Right lobe of liver (tissue), 6 donors: Measurements from ENCODE around the gene NMNAT2. TPM values are rescaled to one million over a fixed set of nuclear protein-coding genes. Genes with fewer than 3 reads are reported as not detected.

Experiments
- ATAC-seq, 4 donors: fragments of 200-7000 bp; cut with Tn5 transposase; one replicate each; pipeline ENCODE4 v1.9.1; 2020; ENCODE audit warnings: mild to moderate bottlenecking in 4 of 4, moderate library complexity in 4 of 4
- DNase-seq, 3 donors: peaks; one replicate each; pipeline ENCODE4 v3.0.0-alpha.2; 2020
- H3K27ac ChIP-seq, 3 donors: fragments of 200-600 bp; one replicate each; pipeline ENCODE4 v1.8.0; 2022
- H3K27me3 ChIP-seq, 2 donors: fragments of 200-600 bp; one replicate each; pipeline ENCODE4 v1.8.0; 2022
- H3K36me3 ChIP-seq, 4 donors: fragments of 200-600 bp; sonication (generic) in 1 of 4; one replicate each; pipeline versions ENCODE4 v1.5.1 to v1.8.0; 2017 to 2022; ENCODE audit warnings: control low read depth in 1 of 4
- H3K4me1 ChIP-seq, 4 donors: fragments of 200-600 bp; sonication (generic) in 1 of 4; one replicate each; pipeline versions ENCODE4 v1.5.1 to v1.8.0; 2017 to 2022; ENCODE audit warnings: control low read depth in 1 of 4
- H3K4me3 ChIP-seq, 3 donors: fragments of 200-600 bp; one replicate each; pipeline ENCODE4 v1.8.0; 2022
- H3K9me3 ChIP-seq, 4 donors: fragments of 200-600 bp; sonication (generic) in 1 of 4; one replicate each; pipeline versions ENCODE4 v1.5.1 to v1.8.0; 2017 to 2022; ENCODE audit warnings: control low read depth in 1 of 4
- POLR2A ChIP-seq: fragments of 450-650 bp; IDR thresholded peaks from one replicate; pipeline ENCODE4 v1.6.1; 2017; ENCODE audit warnings: antibody characterized with exemption, mild to moderate bottlenecking
- WGBS: methylation state at CpG from one replicate; pipeline ENCODE4 v1.1.6; 2018; ENCODE audit warnings: low coverage, low lambda C conversion rate; ENCODE audit not compliant: insufficient coverage; ENCODE audit errors: missing lambda C conversion rate; 5-methylcytosine and 5-hydroxymethylcytosine counted together
- intact Hi-C, 2 donors: fragments of 100-400 bp; cut with DNase I; formaldehyde crosslinking; loops; one replicate each; pipeline versions ENCODE4 v1.11.2 to v1.14.1; 2022
- total RNA-seq, 6 experiments: library from RNA; depleted of rRNA in 2 of 6; stranded (reverse); fragments of >200 nt in 2 of 6; fragmentation: NEBNext Ultra II Directional in 3 of 6; extraction: Animal tissue kit (Norgen Biotek cat#: 25700) in 3 of 6; gene quantifications; one replicate each; pipeline versions ENCODE4 v1.1.0 to v1.2.4, GENCODE V29; 2016 to 2023
- TF ChIP-seq, protein P1 (sequence below), 4 donors: fragments of 200-600 bp in 3 of 4; fragments of 450-650 bp in 1 of 4; IDR thresholded peaks; one replicate each; pipeline versions ENCODE4 v1.5.1 to v1.8.0; 2016 to 2022; ENCODE audit warnings: antibody characterized with exemption in 4 of 4, mild to moderate bottlenecking in 2 of 4
- donor health status: DM: no; HTN: yes; CAD: no.
- donor health status: DM: no; HTN: no; CAD: no.
- donor health status: DM: no; HTN: no; CAD: no.
- donor health status: DM: no; HTN: yes; CAD: no.
- donor health status: DM: no; HTN: yes; CAD: no.

The NMNAT2 gene
- total RNA-seq, 6 experiments from 2014 or later, result 0.06 to 0.07 (median 0.06) TPM; not detected in 3

DNA sequence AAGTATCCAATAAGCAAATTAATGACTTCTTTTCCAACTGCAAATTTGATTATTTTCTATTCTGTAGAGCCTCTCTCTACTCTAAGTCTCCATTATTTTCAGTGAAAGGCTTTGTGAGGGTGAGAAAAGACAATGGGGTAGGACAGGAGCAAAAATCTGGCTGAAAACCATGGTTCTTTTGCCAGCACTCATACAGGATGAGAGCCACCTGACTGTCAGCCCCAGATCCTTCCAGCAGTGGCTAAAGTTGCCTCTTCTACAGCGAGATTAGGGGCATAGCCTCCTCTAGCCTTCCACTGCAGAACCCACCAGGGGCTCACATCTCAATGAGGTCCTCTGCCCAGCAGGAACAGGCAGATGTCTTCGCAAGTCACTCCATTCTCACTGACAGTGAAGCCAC, 23.7 kb downstream of the NMNAT2 start:
- Histone ChIP-seq H3K9me3 (no peaks in the 10 kb centered on the region), H3K4me1 (no peaks in the 10 kb centered on the region), H3K4me3 (no peak overlapping the region), H3K36me3 (no peaks in the 10 kb centered on the region), H3K27me3 (no peaks in the 10 kb centered on the region), H3K27ac (no peak overlapping the region)
- ATAC-seq (no peak), DNase-seq (no peak)
- TF ChIP-seq, protein P1, sequence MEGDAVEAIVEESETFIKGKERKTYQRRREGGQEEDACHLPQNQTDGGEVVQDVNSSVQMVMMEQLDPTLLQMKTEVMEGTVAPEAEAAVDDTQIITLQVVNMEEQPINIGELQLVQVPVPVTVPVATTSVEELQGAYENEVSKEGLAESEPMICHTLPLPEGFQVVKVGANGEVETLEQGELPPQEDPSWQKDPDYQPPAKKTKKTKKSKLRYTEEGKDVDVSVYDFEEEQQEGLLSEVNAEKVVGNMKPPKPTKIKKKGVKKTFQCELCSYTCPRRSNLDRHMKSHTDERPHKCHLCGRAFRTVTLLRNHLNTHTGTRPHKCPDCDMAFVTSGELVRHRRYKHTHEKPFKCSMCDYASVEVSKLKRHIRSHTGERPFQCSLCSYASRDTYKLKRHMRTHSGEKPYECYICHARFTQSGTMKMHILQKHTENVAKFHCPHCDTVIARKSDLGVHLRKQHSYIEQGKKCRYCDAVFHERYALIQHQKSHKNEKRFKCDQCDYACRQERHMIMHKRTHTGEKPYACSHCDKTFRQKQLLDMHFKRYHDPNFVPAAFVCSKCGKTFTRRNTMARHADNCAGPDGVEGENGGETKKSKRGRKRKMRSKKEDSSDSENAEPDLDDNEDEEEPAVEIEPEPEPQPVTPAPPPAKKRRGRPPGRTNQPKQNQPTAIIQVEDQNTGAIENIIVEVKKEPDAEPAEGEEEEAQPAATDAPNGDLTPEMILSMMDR (IDR thresholded peaks at IDR 0.05), result no peak
- TF ChIP-seq POLR2A, result no peak
- WGBS, result 33% methylated on average over 1 of the region's 2 CpGs
- intact Hi-C loops, result no loop called here

DNA sequence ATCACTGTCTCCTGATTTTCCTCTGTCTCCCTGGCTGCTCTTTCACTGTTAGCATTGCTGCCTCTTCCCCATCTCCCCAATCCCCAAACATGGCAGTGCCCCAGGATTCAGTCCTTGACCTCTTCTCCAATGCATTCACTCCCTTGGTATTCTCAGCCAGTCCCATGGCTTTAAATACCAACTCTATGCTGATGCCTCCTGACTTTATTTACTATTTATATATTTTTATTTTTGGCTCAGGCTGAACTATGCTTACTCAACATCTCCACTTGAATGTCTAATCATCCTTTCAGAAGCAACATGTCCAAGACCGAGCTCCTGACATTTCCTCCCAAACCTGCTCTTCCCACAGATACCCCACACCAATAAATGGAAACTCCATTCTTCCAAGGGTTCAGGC, 26.3 kb downstream of the NMNAT2 start:
- H3K27ac ChIP-seq, result no peak overlapping the region
- H3K4me1 ChIP-seq, result no peaks in the 10 kb centered on the region
- no peaks in the 10 kb centered on the region for H3K36me3 ChIP-seq
- ATAC-seq (no peak), DNase-seq (no peak)
- intact Hi-C loops, result no loop called here
- no peak overlapping the region for H3K4me3 ChIP-seq
- TF ChIP-seq, protein P1 (IDR thresholded peaks at IDR 0.05), result no peak
- TF ChIP-seq POLR2A, result no peak
- 62% methylated on average over 1 of the region's 1 CpG for WGBS
- no peaks in the 10 kb centered on the region for H3K9me3 ChIP-seq
- no peaks in the 10 kb centered on the region for H3K27me3 ChIP-seq

DNA sequence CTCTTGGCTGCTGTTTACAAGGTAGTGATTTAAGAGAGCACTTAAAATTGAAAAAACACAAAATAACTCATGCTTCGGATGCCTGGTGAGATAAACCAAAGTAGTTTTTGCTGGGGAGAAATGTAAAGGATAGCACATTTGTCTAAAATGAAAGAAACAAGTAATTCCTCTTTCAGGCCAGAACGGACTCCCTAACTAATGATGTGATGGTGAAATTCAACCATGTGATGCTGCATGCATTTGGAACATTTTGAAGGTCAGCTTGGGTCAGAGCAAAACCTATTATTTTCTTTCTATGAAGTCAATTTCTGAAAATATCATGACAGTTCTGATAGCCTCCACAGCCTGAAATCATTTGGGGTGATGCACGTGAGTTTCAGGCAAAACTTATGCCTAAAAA, 27.6 kb downstream of the NMNAT2 start:
- no peak for ATAC-seq
- no peak overlapping the region for H3K27ac ChIP-seq
- no peaks in the 10 kb centered on the region for H3K4me1 ChIP-seq
- no peaks in the 10 kb centered on the region for H3K36me3 ChIP-seq
- no peak overlapping the region for H3K4me3 ChIP-seq
- no peaks in the 10 kb centered on the region for H3K9me3 ChIP-seq
- no peaks in the 10 kb centered on the region for H3K27me3 ChIP-seq
- DNase-seq, result no peak
- intact Hi-C loops, result no loop called here
- TF ChIP-seq, protein P1 (IDR thresholded peaks at IDR 0.05), result no peak
- TF ChIP-seq POLR2A, result no peak
- 59% methylated on average over 3 of the region's 3 CpGs for WGBS

DNA sequence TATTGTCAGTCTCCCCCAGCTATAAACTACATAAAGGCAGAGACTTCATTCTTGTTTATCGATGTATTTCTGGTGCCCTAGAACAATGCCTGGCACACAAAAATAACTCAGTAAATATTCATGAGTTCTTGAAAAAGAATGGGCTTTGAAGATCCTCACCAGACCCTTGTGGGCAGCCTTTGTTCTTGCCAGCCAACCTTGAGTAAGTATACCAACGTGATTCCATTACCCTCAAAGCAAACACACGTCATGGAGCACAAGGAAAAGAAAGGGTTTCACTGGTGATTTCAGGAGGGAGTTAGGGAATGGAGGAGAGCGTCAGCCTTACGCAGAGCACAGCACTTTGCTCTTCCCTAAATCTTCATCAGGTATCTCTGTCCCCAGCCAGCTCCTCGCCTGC, 29.4 kb downstream of the NMNAT2 start:
- no peaks in the 10 kb centered on the region for H3K27me3 ChIP-seq
- no peak overlapping the region for H3K27ac ChIP-seq
- ATAC-seq (no peak), DNase-seq (no peak)
- no peak for TF ChIP-seq POLR2A
- TF ChIP-seq, protein P1 (IDR thresholded peaks at IDR 0.05), result no peak
- no peaks in the 10 kb centered on the region for H3K9me3 ChIP-seq
- no peaks in the 10 kb centered on the region for H3K4me1 ChIP-seq
- intact Hi-C loops, result no loop called here
- no peaks in the 10 kb centered on the region for H3K36me3 ChIP-seq
- no peak overlapping the region for H3K4me3 ChIP-seq
- 37% methylated on average over 6 of the region's 6 CpGs for WGBS
